Naive B cell (primary cell): ENCODE measurements around the gene RARRES1. TPM values are rescaled to one million over a fixed set of nuclear protein-coding genes. Genes with fewer than 3 reads are reported as not detected.

ENCODE experiments used
- ATAC-seq, 2 donors: fragments of 150-1000 bp; cut with Tn5 transposase; 2 replicates each; pipeline ENCODE4 v1.10.0; 2021; ENCODE audit warnings: low read depth in 2 of 2, mild to moderate bottlenecking in 2 of 2, moderate library complexity in 2 of 2
- DNase-seq: peaks from one replicate; pipeline ENCODE4 v3.0.0; 2022
- H3K27ac Mint-ChIP-seq, 6 donors: one replicate each; pipeline ENCODE4 v1.8.0; 2020 to 2022; ENCODE audit warnings: mild to moderate bottlenecking in 6 of 6, mixed read lengths in 6 of 6, moderate library complexity in 5 of 6, inconsistent platforms in 2 of 6
- H3K27me3 Mint-ChIP-seq, 3 donors: one replicate each; pipeline ENCODE4 v1.8.0; 2021 to 2022; ENCODE audit warnings: mixed read lengths in 3 of 3, mild to moderate bottlenecking in 1 of 3
- H3K36me3 Mint-ChIP-seq, 2 donors: one replicate each; pipeline ENCODE4 v1.8.0; 2020 to 2022; ENCODE audit warnings: mixed read lengths in 2 of 2, inconsistent platforms in 1 of 2, mild to moderate bottlenecking in 1 of 2
- H3K4me1 Mint-ChIP-seq, 3 donors: one replicate each; pipeline ENCODE4 v1.8.0; 2020 to 2022; ENCODE audit warnings: mixed read lengths in 3 of 3, inconsistent platforms in 1 of 3, mild to moderate bottlenecking in 1 of 3, moderate library complexity in 1 of 3
- H3K4me3 Mint-ChIP-seq, 8 donors: one replicate each; pipeline ENCODE4 v1.8.0; 2020 to 2022; ENCODE audit warnings: mild to moderate bottlenecking in 8 of 8, mixed read lengths in 8 of 8, moderate library complexity in 8 of 8, inconsistent platforms in 2 of 8
- H3K9me3 Mint-ChIP-seq, 7 donors: one replicate each; pipeline ENCODE4 v1.8.0; 2020 to 2022; ENCODE audit warnings: mixed read lengths in 7 of 7, mild to moderate bottlenecking in 5 of 7, inconsistent platforms in 2 of 7, moderate library complexity in 1 of 7
- polyA plus RNA-seq, 6 donors: library from polyadenylated mRNA; unstranded; fragments of 300-500 nt; fragmentation: Illumina TruSeq; gene quantifications; one replicate each; pipeline ENCODE4 v1.2.3, GENCODE V29; 2021; ENCODE audit warnings: low read depth in 6 of 6

Gene RARRES1
- polyA plus RNA-seq, 6 donors from 2014 or later = not detected

- Mint-ChIP-seq H3K4me1 (no peaks in the 10 kb centered on the region), H3K36me3 (peaks cover 0 to 4% of the 10 kb centered on the region in 2 donors), H3K27me3 (no peaks in the 10 kb centered on the region), H3K4me3 (no peak overlapping the region), H3K9me3 (no peaks in the 10 kb centered on the region), H3K27ac (no peak overlapping the region)
- no peak for ATAC-seq
- DNase-seq = no peak
Observed at GRCh38 chr3:158658889-158659288, 73.4 kb downstream of the RARRES1 start.

GRCh38 chr3:158652463-158652862 is 79.8 kb downstream of the RARRES1 start:
- H3K9me3 Mint-ChIP-seq = no peaks in the 10 kb centered on the region
- no peak overlapping the region for H3K27ac Mint-ChIP-seq
- no peaks in the 10 kb centered on the region for H3K27me3 Mint-ChIP-seq
- H3K4me1 Mint-ChIP-seq = peaks cover 0 to 3% (median 0%) of the 10 kb centered on the region in 3 donors
- no peak overlapping the region for H3K4me3 Mint-ChIP-seq
- DNase-seq (no peak), ATAC-seq (no peak)
- peaks cover 0 to 4% of the 10 kb centered on the region in 2 donors for H3K36me3 Mint-ChIP-seq

DNA sequence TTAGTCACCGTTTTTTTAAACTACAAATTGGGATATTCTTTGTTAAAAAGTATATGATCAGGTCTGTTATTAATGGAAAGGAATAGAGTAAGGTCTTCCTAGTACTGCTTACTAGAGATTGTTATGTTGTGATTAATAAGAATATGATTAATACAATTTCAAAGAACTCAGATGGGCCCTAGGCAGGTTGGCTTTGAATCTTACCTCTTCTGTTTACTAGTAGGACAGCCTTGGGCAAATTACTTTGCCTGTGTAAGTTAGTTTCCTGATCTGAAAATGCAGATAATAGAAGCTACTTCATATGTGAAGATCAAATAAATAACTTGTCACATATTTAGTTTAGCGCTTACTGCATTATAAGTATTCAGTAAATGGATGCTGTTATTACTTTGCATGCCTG is 81.1 kb downstream of the RARRES1 start:
- no peak overlapping the region for H3K27ac Mint-ChIP-seq
- H3K27me3 Mint-ChIP-seq = no peaks in the 10 kb centered on the region
- ATAC-seq (no peak), DNase-seq (no peak)
- peaks cover 5 to 7% (median 6%) of the 10 kb centered on the region in 3 donors for H3K4me1 Mint-ChIP-seq
- H3K4me3 Mint-ChIP-seq = no peak overlapping the region
- H3K9me3 Mint-ChIP-seq = no peaks in the 10 kb centered on the region
- peaks cover 0 to 4% of the 10 kb centered on the region in 2 donors for H3K36me3 Mint-ChIP-seq

DNA sequence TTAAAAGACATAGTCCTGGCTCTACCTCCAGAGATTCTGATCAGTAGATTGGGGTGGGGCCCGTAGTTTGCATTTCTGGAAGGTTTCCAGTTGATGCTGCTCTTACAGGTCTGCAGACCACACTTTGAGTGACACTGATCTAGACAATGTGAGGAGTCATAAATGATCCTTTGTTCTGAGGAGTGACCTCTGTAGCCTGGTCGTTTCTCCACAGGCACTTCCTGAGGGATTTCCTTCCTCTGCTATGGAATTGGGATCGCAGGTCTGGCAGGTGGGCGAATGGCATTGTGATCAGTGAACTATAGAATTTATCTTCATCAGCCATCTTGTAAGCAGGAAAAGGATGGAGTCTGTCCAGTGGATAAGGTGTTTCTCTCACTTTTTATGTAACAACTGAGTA is 82.5 kb downstream of the RARRES1 start:
- Mint-ChIP-seq H3K4me1 (peaks cover 13 to 19% (median 15%) of the 10 kb centered on the region in 3 donors), H3K27ac (peak overlapping the region in 1 of 6 donors; percentile 33)

More for the DNA sequence above, 82.5 kb downstream of the RARRES1 start:
- Mint-ChIP-seq H3K27me3 (no peaks in the 10 kb centered on the region), H3K4me3 (peak overlapping the region in 1 of 8 donors; percentile 45), H3K36me3 (no peaks in the 10 kb centered on the region), H3K9me3 (no peaks in the 10 kb centered on the region)
- ATAC-seq = no peak
- DNase-seq = no peak

Other genes starting within 250 kb of the RARRES1 start
- 1 to 10 TPM in 1 of 6 donors, under 1 TPM in 3, not detected in 2; 0.35 to 1.4 (median 0.59) TPM for gene MLF1, start 161.3 kb downstream of the RARRES1 start, polyA plus RNA-seq
- 10 to 100 TPM; 24.4 to 41.5 (median 28.2) TPM for gene GFM1, start 87.9 kb downstream of the RARRES1 start, polyA plus RNA-seq
- 10 to 100 TPM in 4 of 6 donors, 1 to 10 TPM in 2; 6.2 to 15.4 (median 12.0) TPM for gene LXN, start 59.8 kb downstream of the RARRES1 start, polyA plus RNA-seq
- 100 to 1,000 TPM in 1 of 6 donors, 10 to 100 TPM in 5; 69.1 to 107 (median 91.0) TPM for gene MFSD1, start 69.6 kb upstream of the RARRES1 start, polyA plus RNA-seq